ENCODE data around the gene PIGR.
A peak's percentile ranks its signal among the peaks of the same experiment; 100 is the strongest.

GRCh38 chr1:206982216-206982615 is 36.0 kb upstream of the PIGR start:
- TF ChIP-seq, protein P1, sequence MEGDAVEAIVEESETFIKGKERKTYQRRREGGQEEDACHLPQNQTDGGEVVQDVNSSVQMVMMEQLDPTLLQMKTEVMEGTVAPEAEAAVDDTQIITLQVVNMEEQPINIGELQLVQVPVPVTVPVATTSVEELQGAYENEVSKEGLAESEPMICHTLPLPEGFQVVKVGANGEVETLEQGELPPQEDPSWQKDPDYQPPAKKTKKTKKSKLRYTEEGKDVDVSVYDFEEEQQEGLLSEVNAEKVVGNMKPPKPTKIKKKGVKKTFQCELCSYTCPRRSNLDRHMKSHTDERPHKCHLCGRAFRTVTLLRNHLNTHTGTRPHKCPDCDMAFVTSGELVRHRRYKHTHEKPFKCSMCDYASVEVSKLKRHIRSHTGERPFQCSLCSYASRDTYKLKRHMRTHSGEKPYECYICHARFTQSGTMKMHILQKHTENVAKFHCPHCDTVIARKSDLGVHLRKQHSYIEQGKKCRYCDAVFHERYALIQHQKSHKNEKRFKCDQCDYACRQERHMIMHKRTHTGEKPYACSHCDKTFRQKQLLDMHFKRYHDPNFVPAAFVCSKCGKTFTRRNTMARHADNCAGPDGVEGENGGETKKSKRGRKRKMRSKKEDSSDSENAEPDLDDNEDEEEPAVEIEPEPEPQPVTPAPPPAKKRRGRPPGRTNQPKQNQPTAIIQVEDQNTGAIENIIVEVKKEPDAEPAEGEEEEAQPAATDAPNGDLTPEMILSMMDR (IDR thresholded peaks at IDR 0.05; ENCODE audit: extremely low read depth in 1 of 2, insufficient read depth in 1 of 2, low read depth in 1 of 2, low read length in 2 of 2), result peak; percentile 27 to 44
- no peak for TF ChIP-seq MYC (IDR thresholded peaks at IDR 0.05; ENCODE audit: low read depth, low read length)
- TF ChIP-seq POLR2A (IDR thresholded peaks at IDR 0.05; ENCODE audit: low read depth, low read length), result no peak
- TF ChIP-seq EZH2 (IDR thresholded peaks at IDR 0.05; ENCODE audit: borderline replicate concordance, low read depth, low read length, severe bottlenecking), result no peak
- no peak for TF ChIP-seq JUN (IDR thresholded peaks at IDR 0.05; ENCODE audit: borderline replicate concordance, insufficient read depth, insufficient read length, low read depth)
- no peak for TF ChIP-seq MAX (IDR thresholded peaks at IDR 0.05; ENCODE audit: insufficient read depth, insufficient read length)
- TF ChIP-seq POLR2AphosphoS5 (IDR thresholded peaks at IDR 0.05; ENCODE audit: insufficient read depth, low read depth, low read length), result no peak

All from endothelial cell of umbilical vein (primary cell).